IMR-90 (cell line): ENCODE measurements around the gene ELANE. TPM values are rescaled to one million over a fixed set of nuclear protein-coding genes. Genes with fewer than 3 reads are reported as not detected.

ENCODE experiments used
- ATAC-seq: fragments of 200-7000 bp; cut with Tn5 transposase; 2 replicates; pipeline ENCODE4 v1.9.1; 2020; ENCODE audit warnings: low read depth, mild to moderate bottlenecking, moderate library complexity
- BruUV-seq: library from RNA; stranded (reverse); fragments of 400-500 nt; replicated peaks from 2 replicates; lab custom pipeline; 2021; lab: Mats Ljungman, UMichigan
- CTCF ChIA-PET: fragments of 300-600 bp; formaldehyde crosslinking; extraction: SDS; loops from one replicate; lab custom pipeline; 2021; ENCODE audit warnings: antibody characterized with exemption; lab: Yijun Ruan, JAX
- POLR2A ChIA-PET: fragments of 300-600 bp; sonication (Branson Sonifier 250); formaldehyde crosslinking; loops from one replicate; lab custom pipeline; 2022; ENCODE audit warnings: antibody characterized with exemption; ENCODE audit not compliant: unreplicated experiment; lab: Charles Lee
- DNase-seq: peaks from one replicate; pipeline ENCODE4 v3.0.0; 2013
- H2AFZ ChIP-seq: replicated peaks from 2 replicates; pipeline ENCODE3; 2013; ENCODE audit warnings: low read length, mild to moderate bottlenecking; ENCODE audit not compliant: poor library complexity
- H2AK5ac ChIP-seq: 2 replicates; pipeline ENCODE4 v1.6.1; 2013; ENCODE audit warnings: low read depth, low read length, inconsistent platforms
- H2AK9ac ChIP-seq: replicated peaks from 2 replicates; pipeline ENCODE3; 2013; ENCODE audit warnings: mild to moderate bottlenecking, low read depth, low read length, moderate library complexity; ENCODE audit not compliant: poor library complexity
- H2BK120ac ChIP-seq: 2 replicates; pipeline ENCODE4 v1.6.1; 2013; ENCODE audit warnings: low read depth, low read length, inconsistent platforms
- H2BK15ac ChIP-seq: 3 replicates; pipeline ENCODE4 v1.6.1; 2013; ENCODE audit warnings: low read depth, low read length, inconsistent platforms
- H2BK20ac ChIP-seq: 2 replicates; pipeline ENCODE4 v1.6.1; 2013; ENCODE audit warnings: low read depth, mild to moderate bottlenecking, inconsistent platforms, low read length, moderate library complexity
- H2BK5ac ChIP-seq: 2 replicates; pipeline ENCODE4 v1.6.1; 2013; ENCODE audit warnings: mild to moderate bottlenecking, low read depth, low read length, inconsistent platforms; ENCODE audit not compliant: poor library complexity, severe bottlenecking
- H3K14ac ChIP-seq: replicated peaks from 2 replicates; pipeline ENCODE4 v1.6.1; 2013; ENCODE audit warnings: low read depth, low read length, inconsistent platforms
- H3K18ac ChIP-seq: 2 replicates; pipeline ENCODE4 v1.6.1; 2013; ENCODE audit warnings: low read depth, low read length, control low read depth
- H3K23ac ChIP-seq: 2 replicates; pipeline ENCODE4 v1.6.1; 2013; ENCODE audit warnings: low read depth, low read length, inconsistent platforms
- H3K27ac ChIP-seq: 2 replicates; pipeline ENCODE4 v1.5.1; 2013; ENCODE audit warnings: mild to moderate bottlenecking, control low read depth, low read length; ENCODE audit not compliant: insufficient read depth
- H3K27me3 ChIP-seq: 2 replicates; pipeline ENCODE4 v1.6.1; 2013; ENCODE audit warnings: low read length; ENCODE audit not compliant: control insufficient read depth, insufficient read depth
- H3K36me3 ChIP-seq: 2 replicates; pipeline ENCODE4 v1.6.1; 2013; ENCODE audit warnings: low read length, mixed read lengths; ENCODE audit not compliant: control insufficient read depth, insufficient read depth
- H3K4ac ChIP-seq: 2 replicates; pipeline ENCODE4 v1.6.1; 2013; ENCODE audit warnings: low read depth, low read length, inconsistent platforms
- H3K4me1 ChIP-seq: 2 replicates; pipeline ENCODE4 v1.6.1; 2013; ENCODE audit warnings: low read length, mixed read lengths; ENCODE audit not compliant: control insufficient read depth, insufficient read depth
- H3K4me2 ChIP-seq: 2 replicates; pipeline ENCODE4 v1.6.1; 2013; ENCODE audit warnings: low read depth, mild to moderate bottlenecking, control low read depth, low read length, moderate library complexity
- H3K4me3 ChIP-seq: 2 replicates; pipeline ENCODE4 v1.5.1; 2013; ENCODE audit warnings: low read depth, mild to moderate bottlenecking, control low read depth, low read length, moderate library complexity; ENCODE audit not compliant: insufficient read depth
- H3K56ac ChIP-seq: 2 replicates; pipeline ENCODE4 v1.6.1; 2013; ENCODE audit warnings: low read length, inconsistent platforms; ENCODE audit not compliant: insufficient read depth; ENCODE audit errors: extremely low read depth
- H3K79me1 ChIP-seq, 2 experiments: 2 replicates each; pipeline ENCODE4 v1.6.1; 2013; ENCODE audit warnings: low read length in 2 of 2, inconsistent platforms in 1 of 2, low read depth in 1 of 2
- H3K9ac ChIP-seq: 2 replicates; pipeline ENCODE4 v1.6.1; 2013; ENCODE audit warnings: low read depth, low read length, control low read depth
- H3K9me1 ChIP-seq: 2 replicates; pipeline ENCODE4 v1.6.1; 2013; ENCODE audit warnings: low read length, inconsistent platforms; ENCODE audit not compliant: insufficient read depth
- H3K9me3 ChIP-seq: 2 replicates; pipeline ENCODE4 v1.6.1; 2013; ENCODE audit warnings: low read length; ENCODE audit not compliant: control insufficient read depth, insufficient read depth
- H4K20me1 ChIP-seq: 2 replicates; pipeline ENCODE4 v1.6.1; 2013; ENCODE audit warnings: low read length, inconsistent platforms; ENCODE audit not compliant: insufficient read depth
- H4K5ac ChIP-seq: 2 replicates; pipeline ENCODE4 v1.6.1; 2013; ENCODE audit warnings: mild to moderate bottlenecking, low read depth, low read length, control low read depth
- H4K8ac ChIP-seq, 2 experiments: 2 replicates each; pipeline ENCODE4 v1.6.1; 2013; ENCODE audit warnings: low read depth in 2 of 2, low read length in 2 of 2, control low read depth in 1 of 2, inconsistent platforms in 1 of 2
- H4K91ac ChIP-seq: 2 replicates; pipeline ENCODE4 v1.6.1; 2013; ENCODE audit warnings: low read depth, low read length, inconsistent platforms; ENCODE audit not compliant: insufficient read depth
- BHLHE40 ChIP-seq: fragments of 150-350 bp; IDR thresholded peaks from 2 replicates; pipeline ENCODE4 v1.6.1; 2016; ENCODE audit warnings: mild to moderate bottlenecking, low read depth, low read length
- CEBPB ChIP-seq: IDR thresholded peaks from 2 replicates; pipeline ENCODE4 v1.6.1; 2012; ENCODE audit warnings: low read depth, low read length, improper control_type of control experiment
- CHD1 ChIP-seq: IDR thresholded peaks from 2 replicates; pipeline ENCODE4 v1.6.1; 2012; ENCODE audit warnings: low read depth, low read length, improper control_type of control experiment
- CTCF ChIP-seq: conservative IDR thresholded peaks from 2 replicates; pipeline ENCODE4 v1.5.1; 2012; ENCODE audit warnings: mild to moderate bottlenecking, low read depth, low read length, improper control_type of control experiment
- ELK1 ChIP-seq: fragments of 150-350 bp; IDR thresholded peaks from 2 replicates; pipeline ENCODE4 v1.6.1; 2016; ENCODE audit warnings: low read depth, mild to moderate bottlenecking, low read length, moderate library complexity, borderline replicate concordance
- FOS ChIP-seq: fragments of 150-350 bp; IDR thresholded peaks from 2 replicates; pipeline ENCODE4 v1.6.1; 2016; ENCODE audit warnings: low read depth, low read length
- MAFK ChIP-seq: IDR thresholded peaks from 2 replicates; pipeline ENCODE4 v1.6.1; 2012; ENCODE audit warnings: low read depth, low read length, improper control_type of control experiment
- MAZ ChIP-seq: IDR thresholded peaks from 2 replicates; pipeline ENCODE4 v1.6.1; 2012; ENCODE audit warnings: low read depth, mild to moderate bottlenecking, low read length, improper control_type of control experiment, moderate library complexity, borderline replicate concordance
- MXI1 ChIP-seq: IDR thresholded peaks from 2 replicates; pipeline ENCODE4 v1.6.1; 2012; ENCODE audit warnings: low read depth, mild to moderate bottlenecking, low read length, moderate library complexity, borderline replicate concordance
- NFE2L2 ChIP-seq: fragments of 150-350 bp; IDR thresholded peaks from 2 replicates; pipeline ENCODE4 v1.6.1; 2016; ENCODE audit warnings: low read depth, mild to moderate bottlenecking, low read length
- POLR2A ChIP-seq: IDR thresholded peaks from 2 replicates; pipeline ENCODE4 v1.6.1; 2012; ENCODE audit warnings: mild to moderate bottlenecking, low read depth, low read length
- RAD21 ChIP-seq: IDR thresholded peaks from 2 replicates; pipeline ENCODE4 v1.6.1; 2012; ENCODE audit warnings: low read length, improper control_type of control experiment
- RCOR1 ChIP-seq: IDR thresholded peaks from 2 replicates; pipeline ENCODE4 v1.6.1; 2012; ENCODE audit warnings: mild to moderate bottlenecking, low read length, improper control_type of control experiment; ENCODE audit not compliant: insufficient replicate concordance
- RFX5 ChIP-seq: IDR thresholded peaks from 2 replicates; pipeline ENCODE4 v1.8.0; 2012; ENCODE audit warnings: low read depth, mild to moderate bottlenecking, low read length, moderate library complexity
- SMC3 ChIP-seq: fragments of 150-350 bp; IDR thresholded peaks from 2 replicates; pipeline ENCODE4 v1.6.1; 2016; ENCODE audit warnings: low read depth, mild to moderate bottlenecking, antibody characterized with exemption, low read length, moderate library complexity
- WGBS, 2 experiments: methylation state at CpG; one replicate each; pipeline versions ENCODE4 v1.1.5 to v1.1.7; 2013; ENCODE audit warnings: missing lambda C conversion rate in 2 of 2; ENCODE audit not compliant: insufficient read length in 1 of 2; ENCODE audit errors: extremely low coverage in 2 of 2; 5-methylcytosine and 5-hydroxymethylcytosine counted together
- dilution Hi-C: fragments of 300-500 bp; cut with HindIII; formaldehyde crosslinking; loops from one replicate; pipeline ENCODE4 v1.14.3; 2018; ENCODE audit warnings: low sequenced_read_pairs; ENCODE audit not compliant: unreplicated experiment
- in situ Hi-C: fragments of 300-500 bp; cut with MboI; formaldehyde crosslinking; loops from 3 replicates; pipeline ENCODE4 v1.14.3; 2019; ENCODE audit warnings: low sequenced_read_pairs, inconsistent platforms, mixed read lengths
- intact Hi-C: fragments of 100-400 bp; cut with micrococcal nuclease; formaldehyde crosslinking; loops from 2 replicates; pipeline ENCODE4 v1.10.0; 2022
- polyA plus RNA-seq, 3 experiments: library from polyadenylated mRNA; depleted of rRNA; stranded (reverse); fragments of >200 nt; gene quantifications; 2 replicates each; pipeline ENCODE4 v1.2.3, GENCODE V29; 2012; ENCODE audit warnings: low replicate concordance in 1 of 3
- total RNA-seq: library from RNA; depleted of rRNA; stranded (reverse); fragments of >200 nt; gene quantifications from 2 replicates; pipeline ENCODE4 v1.2.3, GENCODE V29; 2012
- TF ChIP-seq, protein P1 (sequence below): fragments of 150-350 bp; IDR thresholded peaks from 2 replicates; pipeline ENCODE4 v1.6.1; 2017; ENCODE audit warnings: mild to moderate bottlenecking, antibody characterized with exemption, low read length, low read depth

The ELANE gene
- total and polyA plus RNA-seq, 2 of the 4 experiments (the other 2 are of a cell fraction), result 0.27 TPM; not detected in 1

GRCh38 chr19:873561-874041 lies 21.5 kb downstream of the ELANE start:
- ChIA-PET CTCF (no interaction called here), POLR2A (no interaction called here)

More at GRCh38 chr19:873561-874041, 21.5 kb downstream of the ELANE start:
- Histone ChIP-seq H4K8ac (no peak overlapping the region), H3K4me3 (no peak overlapping the region), H4K91ac (no peak overlapping the region), H3K27me3 (no peaks in the 10 kb centered on the region), H2AK5ac (no peak overlapping the region), H3K18ac (no peak overlapping the region), H3K9ac (no peak overlapping the region), H2BK15ac (no peak overlapping the region), H3K27ac (no peak overlapping the region), H4K20me1 (peaks cover 20% of the 10 kb centered on the region), H3K23ac (no peak overlapping the region), H4K5ac (no peak overlapping the region), H2BK5ac (no peak overlapping the region), H2AK9ac (no peak overlapping the region), H3K4me1 (peaks cover 20% of the 10 kb centered on the region), H3K9me1 (no peaks in the 10 kb centered on the region; the same call in 1 of the 2 replicates), H3K4ac (no peak overlapping the region), H3K56ac (no peak overlapping the region), H3K14ac (no peak overlapping the region), H3K4me2 (no peak overlapping the region), H3K79me1 (peaks cover 0 to 9% of the 10 kb centered on the region in 2 experiments; a peak in 1 of 4 replicates), H3K36me3 (peaks cover 34% of the 10 kb centered on the region), H3K9me3 (no peaks in the 10 kb centered on the region), H2AFZ (no peak overlapping the region), H2BK120ac (no peak overlapping the region), H2BK20ac (no peak overlapping the region)
- WGBS, 2 experiments, result 92% methylated on average over 7 of the region's 22 CpGs; no CpG with 5 or more reads in 1 of the 2 experiments
- TF ChIP-seq POLR2A, result no peak
- TF ChIP-seq CTCF, result no peak
- TF ChIP-seq RAD21, result no peak
- TF ChIP-seq MXI1, result no peak
- no peak for TF ChIP-seq CEBPB
- TF ChIP-seq RFX5, result no peak
- TF ChIP-seq, protein P1, sequence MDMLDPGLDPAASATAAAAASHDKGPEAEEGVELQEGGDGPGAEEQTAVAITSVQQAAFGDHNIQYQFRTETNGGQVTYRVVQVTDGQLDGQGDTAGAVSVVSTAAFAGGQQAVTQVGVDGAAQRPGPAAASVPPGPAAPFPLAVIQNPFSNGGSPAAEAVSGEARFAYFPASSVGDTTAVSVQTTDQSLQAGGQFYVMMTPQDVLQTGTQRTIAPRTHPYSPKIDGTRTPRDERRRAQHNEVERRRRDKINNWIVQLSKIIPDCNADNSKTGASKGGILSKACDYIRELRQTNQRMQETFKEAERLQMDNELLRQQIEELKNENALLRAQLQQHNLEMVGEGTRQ, result no peak
- TF ChIP-seq ELK1, result no peak
- no peak for TF ChIP-seq MAFK
- no peak for TF ChIP-seq NFE2L2
- TF ChIP-seq BHLHE40, result no peak
- no peak for TF ChIP-seq CHD1
- TF ChIP-seq MAZ, result no peak
- no peak for TF ChIP-seq SMC3
- TF ChIP-seq RCOR1, result no peak
- no peak for TF ChIP-seq FOS
- dilution Hi-C loops, result no loop called here
- DNase-seq (no peak), ATAC-seq (no peak)
- intact Hi-C loops, result no loop called here
- no TSS peak for BruUV-seq
- in situ Hi-C loops, result no loop called here
